HCT116 (cell line): ENCODE results near the gene SNRNP25.
"Not testable (repeated sequence)": the region's sequence is repeated elsewhere in the genome, so short reads cannot be mapped to it uniquely, and the experiment has no call there.

ENCODE experiments used
- CEBPB ChIP-seq: IDR thresholded peaks from 2 replicates; pipeline ENCODE4 v1.6.1; 2012; ENCODE audit warnings: low read depth
- EZH2 ChIP-seq: fragments of 200-600 bp; sonication (generic); IDR thresholded peaks from 2 replicates; pipeline ENCODE4 v1.6.1; 2017; ENCODE audit warnings: antibody characterized with exemption, mixed run types
- FOSL1 ChIP-seq: IDR thresholded peaks from 2 replicates; pipeline ENCODE4 v1.6.1; 2012; ENCODE audit warnings: low read depth
- POLR2A ChIP-seq: IDR thresholded peaks from 2 replicates; pipeline ENCODE4 v1.7.0; 2011; ENCODE audit warnings: borderline replicate concordance; ENCODE audit not compliant: insufficient read depth, insufficient read length; ENCODE audit errors: extremely low read depth
- POLR2AphosphoS5 ChIP-seq: IDR thresholded peaks from 2 replicates; pipeline ENCODE4 v1.6.1; 2011; ENCODE audit warnings: mild to moderate bottlenecking, low read depth, low read length, moderate library complexity
- SRF ChIP-seq: IDR thresholded peaks from 2 replicates; pipeline ENCODE4 v1.6.1; 2012; ENCODE audit warnings: low read depth
- YY1 ChIP-seq: IDR thresholded peaks from 2 replicates; pipeline ENCODE4 v1.6.1; 2011; ENCODE audit warnings: low read length, low read depth, moderate library complexity, mild to moderate bottlenecking; ENCODE audit not compliant: insufficient replicate concordance; ENCODE audit errors: extremely low read depth
- TF ChIP-seq, protein P1 (sequence below), 3 experiments: fragments of 200-600 bp in 1 of 3; sonication (generic) in 1 of 3; IDR thresholded peaks in 2 of 3; conservative IDR thresholded peaks in 1 of 3; 2 replicates each; pipeline ENCODE4 v1.5.1; 2012 to 2017; ENCODE audit warnings: low read depth in 2 of 3, low read length in 2 of 3, antibody characterized with exemption in 1 of 3, borderline replicate concordance in 1 of 3, control low read depth in 1 of 3, mild to moderate bottlenecking in 1 of 3, mixed read lengths in 1 of 3, mixed run types in 1 of 3, moderate library complexity in 1 of 3; ENCODE audit not compliant: insufficient read depth in 1 of 3
- TF ChIP-seq, protein P2 (sequence below): IDR thresholded peaks from 2 replicates; pipeline ENCODE4 v1.6.1; 2012

DNA sequence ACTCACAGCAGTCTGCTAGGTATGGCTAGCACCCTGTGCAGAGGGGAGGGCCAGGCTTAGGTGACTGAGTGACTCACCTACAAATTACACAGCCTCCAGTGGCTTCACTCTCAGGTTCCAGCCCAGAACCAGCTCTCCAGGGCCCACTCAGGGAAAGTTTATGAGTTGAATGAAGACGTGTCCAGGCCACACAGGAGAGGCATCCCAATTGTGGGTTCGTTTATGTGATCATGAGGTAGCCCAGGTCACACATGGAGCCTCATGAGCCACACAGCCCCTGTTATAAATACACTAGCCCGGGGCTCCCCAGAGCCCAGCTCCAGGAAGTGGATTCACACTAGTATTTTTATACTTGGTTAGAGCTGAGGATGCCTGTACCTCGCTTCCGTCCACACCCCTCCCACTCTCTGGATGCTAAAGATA, 27.7 kb upstream of the SNRNP25 start:
- TF ChIP-seq, protein P1, sequence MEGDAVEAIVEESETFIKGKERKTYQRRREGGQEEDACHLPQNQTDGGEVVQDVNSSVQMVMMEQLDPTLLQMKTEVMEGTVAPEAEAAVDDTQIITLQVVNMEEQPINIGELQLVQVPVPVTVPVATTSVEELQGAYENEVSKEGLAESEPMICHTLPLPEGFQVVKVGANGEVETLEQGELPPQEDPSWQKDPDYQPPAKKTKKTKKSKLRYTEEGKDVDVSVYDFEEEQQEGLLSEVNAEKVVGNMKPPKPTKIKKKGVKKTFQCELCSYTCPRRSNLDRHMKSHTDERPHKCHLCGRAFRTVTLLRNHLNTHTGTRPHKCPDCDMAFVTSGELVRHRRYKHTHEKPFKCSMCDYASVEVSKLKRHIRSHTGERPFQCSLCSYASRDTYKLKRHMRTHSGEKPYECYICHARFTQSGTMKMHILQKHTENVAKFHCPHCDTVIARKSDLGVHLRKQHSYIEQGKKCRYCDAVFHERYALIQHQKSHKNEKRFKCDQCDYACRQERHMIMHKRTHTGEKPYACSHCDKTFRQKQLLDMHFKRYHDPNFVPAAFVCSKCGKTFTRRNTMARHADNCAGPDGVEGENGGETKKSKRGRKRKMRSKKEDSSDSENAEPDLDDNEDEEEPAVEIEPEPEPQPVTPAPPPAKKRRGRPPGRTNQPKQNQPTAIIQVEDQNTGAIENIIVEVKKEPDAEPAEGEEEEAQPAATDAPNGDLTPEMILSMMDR (IDR thresholded peaks at IDR 0.05 in 2 of 3, conservative IDR thresholded peaks at IDR 0.05 in 1 of 3; ENCODE audit: borderline replicate concordance in 1 of 3, insufficient read depth in 1 of 3, low read depth in 2 of 3, low read length in 2 of 3), result not testable (repeated sequence)
- not testable (repeated sequence) for TF ChIP-seq EZH2, POLR2AphosphoS5, SRF, YY1, POLR2A, FOSL1, CEBPB
- TF ChIP-seq, protein P2, sequence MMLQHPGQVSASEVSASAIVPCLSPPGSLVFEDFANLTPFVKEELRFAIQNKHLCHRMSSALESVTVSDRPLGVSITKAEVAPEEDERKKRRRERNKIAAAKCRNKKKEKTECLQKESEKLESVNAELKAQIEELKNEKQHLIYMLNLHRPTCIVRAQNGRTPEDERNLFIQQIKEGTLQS, result not testable (repeated sequence)
